MM.1S (cell line): ENCODE results near the gene CMPK2.
A peak's percentile ranks its signal among the peaks of the same experiment; 100 is the strongest.

ENCODE experiments used
- DNase-seq: peaks from one replicate; pipeline ENCODE4 v3.0.0-alpha.2; 2015
- H2AFZ ChIP-seq: fragments of 300-600 bp; sonication (generic); 2 replicates; pipeline ENCODE4 v1.6.0; 2016; ENCODE audit warnings: antibody characterized with exemption, low read length
- H3F3A ChIP-seq: fragments of 300-600 bp; sonication (generic); 2 replicates; pipeline ENCODE4 v1.6.1; 2016; ENCODE audit warnings: mild to moderate bottlenecking, antibody characterized with exemption, low read length, moderate library complexity, mixed read lengths; ENCODE audit not compliant: insufficient read depth
- H3K27ac ChIP-seq: fragments of 300-600 bp; sonication (generic); 2 replicates; pipeline ENCODE4 v1.5.1; 2016; ENCODE audit warnings: mild to moderate bottlenecking, low read length
- H3K27me3 ChIP-seq: fragments of 300-600 bp; sonication (generic); replicated peaks from 2 replicates; pipeline ENCODE4 v1.6.0; 2016; ENCODE audit warnings: low read length; ENCODE audit not compliant: insufficient read depth
- H3K36me3 ChIP-seq: fragments of 300-600 bp; sonication (generic); replicated peaks from 2 replicates; pipeline ENCODE4 v1.6.1; 2016; ENCODE audit warnings: mild to moderate bottlenecking, low read length, mixed read lengths; ENCODE audit not compliant: insufficient read depth
- H3K4me1 ChIP-seq: fragments of 300-600 bp; sonication (generic); 2 replicates; pipeline ENCODE4 v1.6.1; 2016; ENCODE audit warnings: low read length, mixed read lengths
- H3K4me2 ChIP-seq: fragments of 300-600 bp; sonication (generic); 2 replicates; pipeline ENCODE4 v1.6.0; 2016; ENCODE audit warnings: low read depth, low read length
- H3K4me3 ChIP-seq: fragments of 300-600 bp; sonication (generic); 2 replicates; pipeline ENCODE4 v1.5.1; 2016; ENCODE audit warnings: low read length, mixed read lengths
- H3K79me2 ChIP-seq: fragments of 300-600 bp; sonication (generic); 2 replicates; pipeline ENCODE4 v1.6.1; 2016; ENCODE audit warnings: mixed run types, low read length, mixed read lengths
- H3K9ac ChIP-seq: fragments of 300-600 bp; sonication (generic); 2 replicates; pipeline ENCODE4 v1.6.1; 2016; ENCODE audit warnings: low read length, mixed read lengths
- H3K9me2 ChIP-seq: fragments of 300-600 bp; sonication (generic); replicated peaks from 2 replicates; pipeline ENCODE4 v1.6.1; 2016; ENCODE audit warnings: mild to moderate bottlenecking, low read length, mixed read lengths; ENCODE audit not compliant: insufficient read depth
- H3K9me3 ChIP-seq: fragments of 300-600 bp; sonication (generic); replicated peaks from 2 replicates; pipeline ENCODE4 v1.6.1; 2016; ENCODE audit warnings: mild to moderate bottlenecking, low read length, mixed read lengths; ENCODE audit not compliant: insufficient read depth
- H4K20me1 ChIP-seq: fragments of 300-600 bp; sonication (generic); 2 replicates; pipeline ENCODE4 v1.6.1; 2016; ENCODE audit warnings: mild to moderate bottlenecking, low read length, moderate library complexity, mixed read lengths; ENCODE audit not compliant: insufficient read depth
- EZH2 ChIP-seq: fragments of 300-600 bp; sonication (generic); optimal IDR thresholded peaks from 2 replicates; pipeline ENCODE3; 2017; ENCODE audit warnings: low read depth, mild to moderate bottlenecking, antibody characterized with exemption, low read length, mixed read lengths
- EZH2phosphoT487 ChIP-seq: fragments of 300-600 bp; sonication (generic); IDR thresholded peaks from 2 replicates; pipeline ENCODE4 v1.6.1; 2018; ENCODE audit warnings: antibody characterized with exemption, low read length
- TF ChIP-seq, protein P1 (sequence below): fragments of 300-600 bp; sonication (generic); IDR thresholded peaks from 2 replicates; pipeline ENCODE4 v1.5.1; 2016; ENCODE audit warnings: antibody characterized with exemption, low read length, mixed read lengths

Gene CMPK2

DNA sequence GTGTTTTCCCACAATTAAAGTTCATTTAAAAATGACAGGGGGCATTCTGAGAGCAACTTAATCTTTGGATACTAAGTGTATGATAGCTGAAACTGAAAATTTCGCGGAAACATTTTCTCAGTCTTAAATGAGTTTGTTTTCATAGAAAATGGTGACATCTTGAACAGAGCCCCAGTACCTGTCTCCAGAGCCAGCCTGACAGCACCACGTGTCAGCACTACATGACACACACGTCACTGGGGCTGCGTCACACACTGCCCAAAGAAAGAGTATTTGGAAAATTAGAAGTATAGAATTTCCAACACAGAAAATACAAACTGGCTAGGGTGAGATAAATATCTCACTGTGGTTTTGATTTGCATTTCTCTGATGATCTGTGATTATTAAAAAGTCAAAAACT is 50.8 kb downstream of the CMPK2 start:
- Histone ChIP-seq H3K9me3 (no peaks in the 10 kb centered on the region), H3K9me2 (no peaks in the 10 kb centered on the region), H3F3A (no peaks in the 10 kb centered on the region), H4K20me1 (no peaks in the 10 kb centered on the region), H3K4me3 (no peak overlapping the region), H2AFZ (no peak overlapping the region), H3K4me2 (peak overlapping the region; percentile 13; the same call in 1 of the 2 replicates), H3K27me3 (no peaks in the 10 kb centered on the region), H3K27ac (no peak overlapping the region), H3K36me3 (no peaks in the 10 kb centered on the region), H3K9ac (no peak overlapping the region), H3K4me1 (no peaks in the 10 kb centered on the region), H3K79me2 (no peaks in the 10 kb centered on the region)
- no peak for TF ChIP-seq EZH2
- TF ChIP-seq, protein P1, sequence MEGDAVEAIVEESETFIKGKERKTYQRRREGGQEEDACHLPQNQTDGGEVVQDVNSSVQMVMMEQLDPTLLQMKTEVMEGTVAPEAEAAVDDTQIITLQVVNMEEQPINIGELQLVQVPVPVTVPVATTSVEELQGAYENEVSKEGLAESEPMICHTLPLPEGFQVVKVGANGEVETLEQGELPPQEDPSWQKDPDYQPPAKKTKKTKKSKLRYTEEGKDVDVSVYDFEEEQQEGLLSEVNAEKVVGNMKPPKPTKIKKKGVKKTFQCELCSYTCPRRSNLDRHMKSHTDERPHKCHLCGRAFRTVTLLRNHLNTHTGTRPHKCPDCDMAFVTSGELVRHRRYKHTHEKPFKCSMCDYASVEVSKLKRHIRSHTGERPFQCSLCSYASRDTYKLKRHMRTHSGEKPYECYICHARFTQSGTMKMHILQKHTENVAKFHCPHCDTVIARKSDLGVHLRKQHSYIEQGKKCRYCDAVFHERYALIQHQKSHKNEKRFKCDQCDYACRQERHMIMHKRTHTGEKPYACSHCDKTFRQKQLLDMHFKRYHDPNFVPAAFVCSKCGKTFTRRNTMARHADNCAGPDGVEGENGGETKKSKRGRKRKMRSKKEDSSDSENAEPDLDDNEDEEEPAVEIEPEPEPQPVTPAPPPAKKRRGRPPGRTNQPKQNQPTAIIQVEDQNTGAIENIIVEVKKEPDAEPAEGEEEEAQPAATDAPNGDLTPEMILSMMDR = no peak
- no peak for TF ChIP-seq EZH2phosphoT487
- DNase-seq = no peak

DNA sequence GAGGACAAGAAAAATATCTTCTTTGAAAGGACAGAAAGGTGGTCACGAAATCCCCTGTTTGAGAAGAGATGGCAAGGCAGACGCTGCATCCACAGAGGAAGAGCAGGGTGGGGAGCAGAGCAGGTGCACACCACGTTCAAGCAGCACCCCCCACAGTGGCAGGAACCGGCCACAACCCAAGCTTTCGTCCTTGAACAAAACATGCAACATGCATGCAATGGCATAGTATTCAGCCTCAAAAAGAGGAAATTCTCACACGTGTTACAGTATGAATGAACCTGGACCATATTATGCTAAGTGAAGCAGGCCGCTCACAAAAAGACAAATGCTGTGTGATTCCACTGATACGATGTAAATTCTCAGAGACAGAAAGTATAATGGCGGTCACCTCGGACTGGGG is 51.4 kb downstream of the CMPK2 start:
- TF ChIP-seq, protein P1 = no peak
- no peak for TF ChIP-seq EZH2phosphoT487
- no peak for TF ChIP-seq EZH2
- Histone ChIP-seq H3K27ac (no peak overlapping the region), H3K9ac (no peak overlapping the region), H3K9me3 (no peaks in the 10 kb centered on the region), H3K9me2 (no peaks in the 10 kb centered on the region), H3K27me3 (no peaks in the 10 kb centered on the region), H3K79me2 (no peaks in the 10 kb centered on the region), H3K4me1 (no peaks in the 10 kb centered on the region), H3K36me3 (no peaks in the 10 kb centered on the region), H4K20me1 (no peaks in the 10 kb centered on the region), H3F3A (no peaks in the 10 kb centered on the region), H3K4me2 (peak overlapping the region; percentile 13; the same call in 1 of the 2 replicates), H2AFZ (no peak overlapping the region), H3K4me3 (no peak overlapping the region)
- DNase-seq = no peak

DNA sequence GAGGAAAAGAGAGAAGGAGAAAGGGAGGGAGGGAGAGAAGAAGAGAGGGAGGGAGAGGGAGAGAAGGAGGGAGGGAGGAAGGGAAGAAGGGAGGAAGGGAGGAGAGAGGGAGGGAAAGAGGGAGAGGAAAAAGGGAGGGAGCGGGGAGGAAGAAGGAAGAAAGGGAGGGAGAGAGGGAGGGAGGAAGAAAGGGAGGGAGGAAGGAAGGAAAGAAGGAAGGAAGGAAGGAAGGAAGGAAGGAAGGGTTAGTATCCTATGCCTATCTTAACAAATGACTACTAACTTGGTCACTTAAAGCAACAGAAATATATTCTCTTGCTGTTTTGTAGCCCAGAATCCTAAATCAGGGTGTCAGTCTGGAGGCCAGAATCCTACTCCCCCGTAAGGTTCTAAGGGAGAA is 52.1 kb downstream of the CMPK2 start:
- no peaks in the 10 kb centered on the region for H3K27me3 ChIP-seq
- H3F3A ChIP-seq = no peaks in the 10 kb centered on the region
- H3K79me2 ChIP-seq = no peaks in the 10 kb centered on the region
- no peak overlapping the region for H3K4me3 ChIP-seq
- no peak for DNase-seq
- no peak for TF ChIP-seq EZH2
- TF ChIP-seq, protein P1 = no peak
- TF ChIP-seq EZH2phosphoT487 = no peak
- no peaks in the 10 kb centered on the region for H3K9me3 ChIP-seq
- no peak overlapping the region for H3K9ac ChIP-seq
- H3K36me3 ChIP-seq = no peaks in the 10 kb centered on the region
- no peak overlapping the region for H3K4me2 ChIP-seq
- H4K20me1 ChIP-seq = no peaks in the 10 kb centered on the region
- no peaks in the 10 kb centered on the region for H3K4me1 ChIP-seq
- no peaks in the 10 kb centered on the region for H3K9me2 ChIP-seq
- no peak overlapping the region for H3K27ac ChIP-seq
- no peak overlapping the region for H2AFZ ChIP-seq
